Heart left ventricle (tissue), 16 donors: ENCODE measurements around the gene LY6G5C. TPM values are rescaled to one million over a fixed set of nuclear protein-coding genes. Genes with fewer than 3 reads are reported as not detected.

ENCODE experiments used
- ATAC-seq, 4 donors: fragments of 200-7000 bp; cut with Tn5 transposase; one replicate each; pipeline ENCODE4 v1.9.1; 2020 to 2022; ENCODE audit warnings: moderate library complexity in 4 of 4, mild to moderate bottlenecking in 3 of 4, moderate number of reproducible peaks in 1 of 4
- DNase-seq, 5 donors: peaks; one replicate each; pipeline ENCODE4 v3.0.0-alpha.2; 2020
- H3K27ac ChIP-seq, 12 donors: fragments of 200-600 bp; sonication (generic) in 4 of 12; one replicate each; pipeline versions ENCODE4 v1.5.0 to v1.8.0; 2016 to 2022; ENCODE audit warnings: mild to moderate bottlenecking in 2 of 12
- H3K27me3 ChIP-seq, 9 donors: fragments of 200-600 bp; sonication (generic) in 2 of 9; one replicate each; pipeline versions ENCODE4 v1.5.1 to v1.8.0; 2016 to 2022; ENCODE audit warnings: mild to moderate bottlenecking in 3 of 9
- H3K36me3 ChIP-seq, 9 donors: fragments of 200-600 bp; sonication (generic) in 2 of 9; one replicate each; pipeline versions ENCODE4 v1.5.0 to v1.8.0; 2018 to 2022; ENCODE audit warnings: mild to moderate bottlenecking in 2 of 9
- H3K4me1 ChIP-seq, 12 donors: fragments of 200-600 bp; sonication (generic) in 4 of 12; one replicate each; pipeline versions ENCODE4 v1.5.0 to v1.8.0; 2016 to 2022; ENCODE audit warnings: mild to moderate bottlenecking in 3 of 12
- H3K4me3 ChIP-seq, 12 donors: fragments of 200-600 bp; sonication (generic) in 4 of 12; one replicate each; pipeline versions ENCODE4 v1.5.0 to v1.8.0; 2017 to 2022; ENCODE audit warnings: mild to moderate bottlenecking in 9 of 12, moderate library complexity in 4 of 12
- H3K9me3 ChIP-seq, 12 donors: fragments of 200-600 bp; sonication (generic) in 4 of 12; one replicate each; pipeline versions ENCODE4 v1.5.0 to v1.8.0; 2016 to 2022; ENCODE audit warnings: mild to moderate bottlenecking in 1 of 12
- CTCF ChIP-seq, 12 donors: fragments of 200-600 bp; sonication (generic) in 4 of 12; IDR thresholded peaks; one replicate each; pipeline versions ENCODE4 v1.5.0 to v1.8.0; 2018 to 2022; ENCODE audit warnings: antibody characterized with exemption in 12 of 12, mild to moderate bottlenecking in 5 of 12
- POLR2A ChIP-seq, 2 donors: fragments of 450-650 bp; IDR thresholded peaks; one replicate each; pipeline ENCODE4 v1.6.1; 2017; ENCODE audit warnings: antibody characterized with exemption in 2 of 2, mild to moderate bottlenecking in 2 of 2, moderate library complexity in 2 of 2
- WGBS, 4 donors: extraction: QIAGEN DNeasy Blood & Tissue Kit in 2 of 4; methylation state at CpG; one replicate each; pipeline versions ENCODE4 v1.1.5 to v1.1.7; 2013 to 2018; 5-methylcytosine and 5-hydroxymethylcytosine counted together
- intact Hi-C, 10 donors: fragments of 100-400 bp; cut with DNase I; formaldehyde crosslinking; loops; one replicate each; pipeline versions ENCODE4 v1.11.1 to v1.14.2; 2022
- polyA plus RNA-seq, 2 donors: library from polyadenylated mRNA; stranded (reverse); fragments of 200-250 nt; gene quantifications; one replicate each; pipeline ENCODE4 v1.2.3, GENCODE V29; 2013
- total RNA-seq, 9 donors: library from RNA; depleted of rRNA in 2 of 9; stranded (reverse); fragments of >200 nt in 2 of 9; fragmentation: NEBNext Ultra II Directional in 3 of 9; extraction: Animal tissue kit (Norgen Biotek cat#: 25700) in 3 of 9; gene quantifications; one replicate each; pipeline versions ENCODE4 v1.1.0 to v1.2.4, GENCODE V29; 2016 to 2023
- donor health status: ischemic (EF 13 %, LVEDD 7.1; RV severe dilation, severe dysfunction).
- donor health status: healthy with polysubstance abuse.
- donor health status: DM: no; HTN: yes; CAD: no.
- donor health status: DM: no; HTN: no; CAD: no.
- donor health status: ischemic (EF 25% LVEDD 6.9; RV normal size, moderate dysfunction).
- donor health status: ischemic (EF 25% LVEDD 5.7; RV mildly dilated, moderate dysfunction).
- donor health status: healthy.
- donor health status: DM: yes; HTN: yes; CAD: no.
- donor health status: ischemic (EF 35%, LVEDD 5.7; RV mildly dilated, moderate dysfunction).
- donor health status: nonischemic (EF 11% LVEDD 7.7; RV severe dilation, severe dysfunction).
- donor health status: DM: yes; HTN: yes; CAD: no.
- donor health status: PGD.
- donor health status: ischemic (EF 29% LVEDD 5.4; RV normal size, mild dysfunction).
- donor health status: nonischemic (EF 23%, LVEDD 6.1; RV moderate dilation, normal function).

LY6G5C gene
- total and polyA plus RNA-seq, 11 donors, result 1.3 to 3.1 (median 2.2) TPM

- Histone ChIP-seq H3K27ac (peak within 1 kb of the TSS in 1 of 12 donors; percentile 20), H3K4me3 (no peak within 1 kb of the TSS), H3K27me3 (no peaks in the 10 kb centered on the region), H3K4me1 (peaks cover 16 to 54% (median 43%) of the 10 kb centered on the region in 12 donors), H3K9me3 (no peaks in the 10 kb centered on the region), H3K36me3 (peaks cover 0 to 32% (median 12%) of the 10 kb centered on the region in 9 donors)
- ATAC-seq (no peak), DNase-seq (no peak)
- no peak for TF ChIP-seq CTCF (IDR thresholded peaks at IDR 0.05)
- TF ChIP-seq POLR2A (IDR thresholded peaks at IDR 0.05), result no peak
- WGBS, 4 donors, result 79 to 90% (median 87%) methylated on average over 8 of the region's 8 CpGs
- intact Hi-C loops, result loop anchor here in 2 of 10 donors (5.0 kb wide), 2 partner anchors 33 to 108 kb away; partner anchors contain the start of genes ATP6V1G2 (in 1 of the 2), NFKBIL1 (in 1 of the 2) and PRRC2A (in 1 of the 2)
Measured at GRCh38 chr6:31655349-31656237, 25.3 kb downstream of the LY6G5C start, which contains the start of gene APOM. Gene APOM (plus strand): TSS chr6:31655894. CDS start chr6:31655967, 73 bp downstream.

GRCh38 chr6:31654574-31655348, 26.1 kb downstream of the LY6G5C start:
- no peaks in the 10 kb centered on the region for H3K9me3 ChIP-seq
- intact Hi-C loops, result loop anchor here in 2 of 10 donors (5.0 kb wide), 2 partner anchors 32 to 107 kb away; partner anchors contain the start of genes ATP6V1G2 (in 1 of the 2), NFKBIL1 (in 1 of the 2) and PRRC2A (in 1 of the 2)
- H3K4me3 ChIP-seq, result no peak overlapping the region
- ATAC-seq (no peak), DNase-seq (no peak)
- no peak overlapping the region for H3K27ac ChIP-seq
- no peaks in the 10 kb centered on the region for H3K27me3 ChIP-seq
- H3K36me3 ChIP-seq, result peaks cover 0 to 39% (median 21%) of the 10 kb centered on the region in 9 donors
- no peak for TF ChIP-seq POLR2A (IDR thresholded peaks at IDR 0.05)
- no peak for TF ChIP-seq CTCF (IDR thresholded peaks at IDR 0.05)
- 92 to 96% (median 94%) methylated on average over 8 of the region's 8 CpGs for WGBS, 4 donors
- H3K4me1 ChIP-seq, result peaks cover 14 to 55% (median 42%) of the 10 kb centered on the region in 12 donors

GRCh38 chr6:31652925-31653724, 27.7 kb downstream of the LY6G5C start:
- no peaks in the 10 kb centered on the region for H3K27me3 ChIP-seq
- H3K4me3 ChIP-seq, result peak overlapping the region; percentile 62 to 92 (median 79)
- peaks cover 2 to 42% (median 26%) of the 10 kb centered on the region in 12 donors for H3K4me1 ChIP-seq
- no peaks in the 10 kb centered on the region for H3K9me3 ChIP-seq
- H3K27ac ChIP-seq, result peak overlapping the region; percentile 94 to 99 (median 98)
- ATAC-seq (peak; percentile 73 to 83 (median 80)), DNase-seq (peak; percentile 87 to 92 (median 90))
- 9 to 10% (median 10%) methylated on average over 37 of the region's 37 CpGs for WGBS, 4 donors
- intact Hi-C loops, result loop anchor here in 3 of 10 donors (1.0 kb wide), 1 partner anchor 33 kb away; the partner anchor contains the start of gene PRRC2A (in 3 of the 3)
- H3K36me3 ChIP-seq, result peaks cover 0 to 56% (median 37%) of the 10 kb centered on the region in 9 donors
- TF ChIP-seq POLR2A (IDR thresholded peaks at IDR 0.05) (peak; percentile 31 to 70), CTCF (IDR thresholded peaks at IDR 0.05) (peak in 3 of 12 donors; percentile 5 to 31 (median 28))
